Stimulated activated CD8-positive, alpha-beta memory T cell treated with anti-CD3 and anti-CD28 coated beads, Interleukin-7, amount 100 ng/mL, for 1 hour (primary cell): ENCODE data around the gene LAMA5.

Experiments used
- DNase-seq, 2 donors: peaks; one replicate each; pipeline ENCODE4 v3.0.0-alpha.2; 2020; ENCODE audit warnings: low read depth in 2 of 2

LAMA5 gene

DNA sequence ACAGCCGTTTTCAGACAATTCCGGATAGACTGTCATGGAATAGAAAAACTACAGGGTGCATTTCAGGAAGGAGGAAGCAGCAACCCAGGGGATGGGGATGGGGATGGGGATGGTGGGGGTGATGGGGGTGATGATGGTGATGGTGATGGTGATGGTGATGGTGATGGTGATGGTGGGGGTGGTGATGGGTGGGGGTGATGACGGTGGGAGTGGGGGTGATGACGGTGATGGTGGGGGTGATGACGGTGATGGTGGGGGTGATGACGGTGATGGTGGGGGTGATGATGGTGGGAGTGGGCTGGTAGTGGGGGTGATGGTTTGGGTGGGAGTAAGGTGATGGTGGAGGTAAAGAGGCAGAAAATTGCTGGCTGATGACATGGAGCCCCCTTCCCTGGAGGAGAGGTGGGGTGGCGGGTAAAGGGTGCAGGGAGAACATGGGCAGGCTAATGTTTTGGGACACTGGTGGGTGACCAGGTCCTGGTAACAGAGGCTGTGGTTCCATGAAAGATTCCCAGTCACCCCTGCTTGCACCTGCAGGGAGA, 17.5 kb downstream of the LAMA5 start:
- DNase-seq: no peak

DNA sequence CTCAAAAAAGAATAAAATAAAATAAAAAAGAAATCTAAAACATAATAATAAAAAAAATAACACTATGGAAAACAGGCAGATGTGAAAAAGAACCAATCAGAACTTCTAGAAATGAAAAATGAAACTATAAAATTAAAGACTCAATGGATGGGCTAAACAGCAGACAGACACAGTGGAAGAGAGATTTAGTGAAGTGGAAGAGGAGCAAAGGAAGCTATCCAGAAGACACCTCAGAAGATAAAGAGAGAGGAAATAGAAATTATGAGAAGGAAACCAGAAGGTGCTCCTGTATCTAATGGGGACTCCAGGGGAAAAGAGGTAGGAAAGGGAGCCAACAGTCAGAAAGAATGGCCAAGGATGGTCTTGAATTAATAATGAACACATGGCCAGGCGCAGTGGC, 18.5 kb downstream of the LAMA5 start:
- DNase-seq: no peak

DNA sequence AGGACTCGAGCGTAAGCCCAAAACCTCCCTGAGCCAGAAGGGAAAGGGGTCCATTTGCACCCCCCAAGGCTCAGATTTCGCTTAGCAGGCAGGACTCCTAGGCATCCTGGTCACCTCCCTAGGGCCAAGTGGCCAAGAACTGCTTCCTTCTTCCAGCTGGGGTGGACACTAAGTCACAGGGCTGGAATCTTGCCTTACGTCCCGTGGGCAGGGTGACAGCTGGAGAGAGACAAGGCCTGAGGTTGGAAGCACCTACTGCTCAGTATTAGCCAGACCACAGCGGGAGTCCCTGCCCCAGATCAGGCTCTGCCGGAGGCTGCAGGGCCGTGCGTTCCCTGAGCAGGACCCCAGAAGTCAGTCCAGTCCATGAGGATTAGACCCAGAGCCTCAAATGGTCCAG, 19.7 kb downstream of the LAMA5 start:
- no peak for DNase-seq

DNA sequence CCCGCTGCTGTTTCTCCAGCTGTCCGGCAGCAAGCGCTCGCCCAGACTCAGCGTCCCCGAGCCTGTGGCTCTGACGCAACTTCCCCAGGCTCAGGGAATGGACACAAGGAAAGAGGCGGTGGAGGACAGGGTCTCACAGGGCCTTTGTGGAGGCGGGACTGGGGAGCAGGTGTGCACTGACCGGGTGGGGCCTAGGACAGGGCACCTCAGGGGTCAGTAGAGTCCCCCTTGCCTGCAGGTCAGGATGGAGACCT, 20.0 kb downstream of the LAMA5 start:
- DNase-seq: no peak

DNA sequence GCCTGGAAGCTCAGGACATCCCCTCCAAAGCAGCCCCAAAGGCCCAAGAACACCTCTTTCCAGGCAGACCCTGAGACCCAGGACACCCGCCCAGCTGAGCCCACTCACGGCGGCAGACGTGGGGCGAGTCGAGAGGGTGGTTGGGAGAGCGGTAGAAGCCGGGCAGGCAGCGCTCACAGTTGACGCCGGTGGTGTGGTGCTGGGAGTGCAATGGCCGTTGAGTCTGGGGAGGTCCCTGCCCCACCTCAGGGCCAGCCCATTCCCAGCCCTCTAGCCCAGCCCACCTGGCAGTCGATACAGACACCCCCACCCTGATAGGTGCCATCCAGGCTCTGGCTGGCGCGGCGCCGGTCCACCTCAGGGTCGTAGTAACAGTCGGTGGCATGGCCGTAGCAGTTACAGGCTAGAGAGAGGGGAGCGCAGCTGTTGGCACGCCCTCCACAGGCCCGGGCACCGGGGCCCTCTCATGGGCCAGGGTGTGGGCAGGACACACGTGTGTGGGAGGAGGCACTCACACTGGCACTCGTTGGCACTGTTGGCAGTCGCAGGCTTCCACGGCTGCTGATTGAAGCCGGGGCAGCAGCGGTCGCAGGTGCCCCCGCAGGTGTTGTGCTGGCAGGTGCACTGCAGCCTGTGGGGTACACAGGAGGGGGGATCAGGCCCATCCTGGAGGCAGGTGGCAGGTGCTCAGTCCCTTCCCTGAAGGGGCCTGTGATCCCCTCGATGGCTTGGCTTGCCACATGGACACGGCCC, 20.5 kb downstream of the LAMA5 start:
- no peak for DNase-seq

DNA sequence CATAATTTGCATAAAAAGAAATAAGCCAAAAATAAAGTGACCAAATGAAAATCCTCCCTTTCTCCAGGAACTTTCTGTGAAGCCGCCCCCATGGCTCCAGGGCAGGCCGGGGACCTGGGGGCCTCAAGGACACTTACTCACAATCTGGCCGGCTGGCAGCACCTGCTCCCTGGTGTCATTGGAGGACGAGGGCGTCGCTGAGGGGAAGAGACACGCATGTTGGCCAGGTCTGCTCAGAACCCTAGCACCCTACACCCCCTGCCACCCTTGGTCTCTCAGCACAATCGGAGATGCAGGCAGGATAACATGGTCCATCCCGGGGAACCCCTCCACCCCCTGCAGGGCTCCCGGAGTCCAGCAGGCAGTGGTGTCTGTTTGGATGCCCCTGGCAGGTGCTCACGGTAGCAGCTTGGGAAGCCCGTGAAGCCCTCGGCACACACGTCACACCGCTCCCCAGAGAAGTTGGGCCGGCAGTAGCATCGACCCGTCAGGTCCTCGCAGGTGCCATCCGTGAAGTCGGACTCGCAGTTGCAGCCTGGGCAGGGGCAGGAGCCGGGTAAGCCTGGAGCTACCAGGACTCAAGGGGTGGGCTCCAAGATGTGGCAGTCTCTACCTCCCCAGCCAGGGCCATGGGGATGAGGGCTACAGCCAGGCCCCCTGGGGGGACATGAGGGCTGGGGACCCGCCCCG, 21.3 kb downstream of the LAMA5 start:
- DNase-seq: no peak

DNA sequence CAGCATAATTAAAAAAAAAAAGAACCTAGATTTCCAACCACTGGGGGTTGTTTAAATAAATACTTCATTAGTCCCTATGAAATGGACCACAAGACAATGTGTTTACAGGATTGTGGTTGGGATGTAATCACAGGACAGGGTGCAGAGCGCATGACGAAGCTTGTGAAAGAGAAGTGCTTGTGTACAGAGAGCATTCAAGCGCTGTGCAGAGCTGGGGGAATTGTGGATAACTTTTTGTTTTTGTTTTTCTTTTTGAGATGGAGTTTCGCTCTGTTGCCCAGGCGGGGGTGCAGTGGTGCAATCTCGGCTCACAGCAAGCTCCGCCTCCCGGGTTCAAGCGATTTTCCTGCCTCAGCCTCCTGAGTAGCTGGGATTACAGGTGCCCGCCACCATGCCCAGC, 22.3 kb downstream of the LAMA5 start:
- DNase-seq: no peak

DNA sequence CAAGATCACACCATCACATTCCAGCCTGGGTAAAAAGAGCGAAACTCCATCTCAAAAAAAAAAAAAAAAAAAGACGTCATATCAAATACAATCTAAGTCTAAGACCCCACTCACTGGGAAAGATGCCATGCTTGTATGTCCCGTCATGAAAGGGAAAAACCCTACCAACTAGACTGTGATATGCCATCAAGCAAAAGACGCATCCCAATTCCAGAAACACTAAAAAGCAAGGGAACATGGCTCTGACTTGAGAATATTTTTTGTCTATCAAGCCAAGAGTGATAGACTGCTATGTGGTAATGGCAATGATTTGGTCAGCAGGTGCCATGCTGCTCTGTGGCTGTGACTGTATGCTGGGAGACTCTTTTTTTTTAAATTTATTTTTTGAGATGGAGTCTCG, 23.0 kb downstream of the LAMA5 start:
- no peak for DNase-seq

DNA sequence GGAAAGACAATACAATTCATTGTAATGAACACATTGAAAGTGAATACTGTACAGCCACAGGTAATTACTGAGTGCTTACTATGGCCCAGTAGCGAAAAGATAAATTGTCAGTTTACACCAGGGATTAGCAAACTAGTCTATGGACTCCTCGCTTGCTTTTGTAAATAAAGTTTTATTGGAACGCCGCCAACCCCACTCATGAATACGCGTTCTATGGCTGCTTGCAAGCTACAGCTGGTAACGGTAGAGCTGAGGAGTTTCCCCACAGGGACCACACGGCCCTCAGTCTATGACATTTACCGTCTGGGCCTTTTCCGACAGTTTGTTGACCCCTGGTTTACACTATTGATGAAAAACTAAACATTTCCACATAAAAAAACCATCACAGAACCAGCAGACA, 24.2 kb downstream of the LAMA5 start:
- no peak for DNase-seq

DNA sequence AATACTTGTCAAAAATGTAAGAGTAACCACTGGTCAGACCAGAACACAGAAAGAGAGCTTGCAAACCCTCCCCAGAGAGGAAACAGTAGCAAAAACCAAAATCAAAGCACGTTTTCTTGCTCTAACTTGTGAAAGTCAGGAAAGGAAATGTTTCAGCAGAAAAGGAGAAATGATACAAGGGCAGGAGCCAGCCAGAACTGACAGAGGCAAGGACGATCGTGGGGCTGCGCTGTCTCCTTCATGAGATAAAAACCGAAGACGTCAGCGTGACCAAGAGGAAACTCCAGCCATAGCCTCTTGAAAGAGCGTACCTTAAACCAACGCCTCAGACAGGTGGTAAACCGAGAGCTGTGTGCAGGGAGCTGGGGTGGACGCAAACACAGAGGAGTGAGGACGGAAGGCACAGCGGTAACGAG, 27.5 kb downstream of the LAMA5 start:
- no peak for DNase-seq

DNA sequence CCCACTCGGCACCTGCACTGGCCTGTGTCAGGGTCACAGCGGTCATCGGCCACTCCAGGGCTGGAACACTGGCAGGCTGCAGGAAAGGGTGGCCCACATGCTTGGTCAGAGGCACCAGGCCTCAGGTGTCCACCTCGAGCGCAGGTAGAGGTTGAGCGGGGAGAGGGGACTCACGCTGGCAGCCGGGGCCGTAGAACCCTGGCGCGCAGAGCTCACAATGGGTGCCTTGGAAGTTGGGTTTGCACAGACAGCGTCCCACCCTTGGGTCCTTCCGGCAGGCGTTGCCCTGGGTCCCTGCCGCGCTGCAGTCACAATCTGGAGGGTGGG, 28.9 kb downstream of the LAMA5 start:
- no peak for DNase-seq

DNA sequence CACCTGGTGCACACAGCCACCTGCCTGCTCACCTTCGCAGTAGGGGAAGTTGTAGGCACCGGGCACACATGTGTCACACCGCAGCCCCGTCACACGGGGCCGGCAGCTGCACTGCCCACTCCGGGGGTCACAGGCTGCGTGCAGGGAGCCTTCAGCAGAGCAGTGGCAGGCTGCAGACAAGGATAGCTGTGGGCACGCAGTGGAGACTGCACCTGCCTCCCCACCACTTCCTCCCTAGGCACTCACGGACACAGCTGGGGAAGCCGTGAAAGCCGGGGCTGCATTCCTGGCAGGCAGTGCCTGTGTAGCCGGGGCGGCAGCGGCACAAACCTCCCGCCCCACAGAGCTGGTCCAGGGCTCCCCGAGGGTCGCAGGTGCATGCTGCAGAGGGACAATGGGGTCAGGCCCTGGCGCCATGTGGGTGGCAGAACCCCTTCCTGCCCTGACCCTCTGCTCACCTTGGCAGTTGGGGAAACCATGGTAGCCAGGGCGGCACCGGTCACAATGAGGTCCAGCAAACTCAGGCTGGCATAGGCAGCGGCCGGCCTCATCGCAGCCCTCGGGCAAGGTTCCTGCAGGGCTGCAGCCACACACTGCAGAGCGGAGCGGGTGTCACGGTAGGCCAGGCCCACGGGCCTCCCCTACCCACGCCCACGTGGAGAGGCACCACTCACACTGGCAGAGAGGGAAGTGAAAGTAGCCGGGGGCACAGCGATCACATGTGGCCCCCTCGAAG, 29.4 kb downstream of the LAMA5 start:
- DNase-seq: no peak

DNA sequence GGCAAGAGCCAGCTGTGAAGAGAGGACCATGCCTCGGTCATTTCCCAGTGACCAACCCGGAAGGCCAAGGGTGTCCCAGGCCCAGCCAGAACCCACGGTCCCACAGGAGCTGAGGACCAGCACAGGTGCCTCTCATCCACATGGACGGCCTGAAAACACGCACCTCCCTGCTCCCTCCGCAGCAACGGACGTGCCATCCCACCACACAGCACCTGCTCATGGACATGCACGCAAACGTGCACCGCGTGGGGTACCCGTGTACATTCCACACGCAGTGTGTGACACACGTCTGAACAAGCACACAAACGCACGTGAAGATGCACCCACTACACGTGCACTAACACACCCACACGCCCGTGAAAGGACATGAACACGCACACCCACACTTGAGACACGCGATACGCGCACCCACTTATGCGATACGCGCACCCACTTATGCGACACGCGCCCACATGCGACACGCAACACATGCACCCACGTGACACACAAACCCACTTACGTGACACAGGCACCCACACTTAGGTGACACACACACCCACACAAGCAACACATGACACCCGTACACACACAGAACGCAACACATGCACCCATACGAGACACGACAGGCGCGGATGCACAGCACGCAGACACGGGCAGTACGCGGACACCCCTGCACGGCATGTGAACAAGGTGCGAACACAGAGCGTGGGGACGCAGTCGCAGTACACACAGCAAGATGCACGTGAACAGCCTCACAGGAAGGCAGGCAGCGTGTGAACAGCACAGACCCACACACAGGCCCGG, 30.1 kb downstream of the LAMA5 start:
- DNase-seq: no peak

DNA sequence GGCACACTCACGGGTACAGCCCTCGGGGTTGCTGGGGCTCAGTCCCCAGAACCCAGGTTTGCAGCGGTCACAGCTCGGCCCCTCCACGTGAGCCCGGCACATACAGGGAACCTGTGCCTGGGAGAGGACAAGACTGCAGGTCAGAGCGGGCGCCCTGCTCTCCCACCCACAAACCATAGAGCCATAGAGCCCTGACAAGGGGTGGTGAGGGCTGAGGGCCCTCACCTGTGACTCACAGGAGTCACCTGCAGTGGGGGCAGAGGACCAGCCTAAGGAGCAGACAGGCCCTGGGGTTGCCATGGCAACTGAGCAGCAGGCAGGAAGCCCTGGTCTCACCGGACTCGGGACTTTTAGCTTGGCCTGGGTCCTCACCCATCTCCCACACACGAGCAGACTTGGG, 30.8 kb downstream of the LAMA5 start:
- DNase-seq: no peak

DNA sequence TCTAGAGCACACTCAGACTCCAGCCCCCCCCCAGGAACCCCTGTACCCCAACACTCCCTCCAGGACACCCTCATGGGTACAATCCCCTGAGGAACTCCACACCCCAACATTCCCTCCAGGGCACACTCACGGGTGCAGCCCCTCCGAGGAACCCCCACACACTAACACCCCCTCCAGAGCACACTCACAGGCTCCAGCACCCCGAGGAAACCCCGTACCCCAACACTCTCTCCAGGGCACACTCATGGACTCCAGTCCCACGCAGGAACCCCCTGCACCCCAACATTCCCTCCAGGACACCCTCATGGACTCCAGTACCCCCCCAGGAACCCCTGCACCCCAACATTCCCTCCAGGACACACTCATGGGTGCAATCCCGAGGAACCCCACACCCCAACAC, 31.6 kb downstream of the LAMA5 start:
- no peak for DNase-seq

DNA sequence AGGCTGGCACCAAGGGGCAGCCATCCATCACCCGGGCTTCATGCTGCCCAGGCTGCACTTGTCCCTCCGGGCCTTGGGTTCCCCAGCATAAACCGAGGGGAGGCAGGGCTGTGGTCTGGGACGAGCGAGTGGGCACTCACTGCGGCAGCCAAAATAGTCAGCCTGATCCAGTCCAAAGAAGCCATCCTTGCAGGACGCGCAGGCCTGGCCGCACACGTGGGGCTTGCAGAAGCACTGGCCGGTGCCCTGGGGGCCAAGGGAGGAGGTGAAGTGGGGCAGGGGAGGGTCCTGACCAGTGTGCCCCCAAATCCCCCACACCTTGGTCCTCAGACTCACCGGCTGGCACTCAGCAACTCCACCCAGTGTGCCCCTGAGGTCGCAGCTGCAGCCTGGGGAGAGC, 32.2 kb downstream of the LAMA5 start:
- DNase-seq: no peak

DNA sequence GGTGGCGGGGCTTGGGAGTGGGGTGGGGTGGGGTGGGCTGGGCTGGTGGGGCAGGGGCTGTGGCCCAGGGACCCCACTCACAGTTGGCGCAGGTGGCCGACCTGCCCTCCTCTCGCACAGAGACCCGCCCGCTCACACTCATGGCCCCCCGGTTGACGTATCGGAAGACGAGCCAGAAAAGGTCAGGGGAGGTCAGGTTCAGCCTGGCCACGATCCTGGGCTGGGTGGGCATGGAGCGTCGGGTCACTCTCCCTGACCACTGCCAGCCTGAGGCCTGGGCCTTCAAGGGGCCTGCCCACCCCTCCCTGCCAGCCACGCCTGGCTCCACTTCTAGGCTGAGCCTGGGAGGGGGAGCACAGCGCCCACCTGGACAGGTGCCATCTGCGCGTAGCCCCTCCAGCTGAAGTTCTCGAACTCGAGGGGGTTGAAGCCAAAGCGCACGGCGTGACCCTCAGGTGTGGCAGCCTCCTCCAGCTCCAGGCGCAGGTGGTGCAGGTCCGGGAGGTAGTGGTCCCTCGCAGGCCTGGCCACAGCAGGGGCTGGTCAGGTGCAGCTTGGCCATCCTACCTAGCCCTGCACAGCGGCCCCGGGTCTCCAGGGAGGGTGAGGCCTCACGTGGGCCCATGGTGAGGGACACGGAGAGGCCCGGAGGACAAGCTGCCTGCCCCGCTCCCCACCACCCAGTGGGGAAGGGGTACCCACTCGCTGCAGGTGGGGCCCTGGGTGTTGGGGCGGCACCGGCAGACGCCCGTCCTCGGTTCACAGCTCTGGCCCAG, 33.1 kb downstream of the LAMA5 start:
- no peak for DNase-seq

DNA sequence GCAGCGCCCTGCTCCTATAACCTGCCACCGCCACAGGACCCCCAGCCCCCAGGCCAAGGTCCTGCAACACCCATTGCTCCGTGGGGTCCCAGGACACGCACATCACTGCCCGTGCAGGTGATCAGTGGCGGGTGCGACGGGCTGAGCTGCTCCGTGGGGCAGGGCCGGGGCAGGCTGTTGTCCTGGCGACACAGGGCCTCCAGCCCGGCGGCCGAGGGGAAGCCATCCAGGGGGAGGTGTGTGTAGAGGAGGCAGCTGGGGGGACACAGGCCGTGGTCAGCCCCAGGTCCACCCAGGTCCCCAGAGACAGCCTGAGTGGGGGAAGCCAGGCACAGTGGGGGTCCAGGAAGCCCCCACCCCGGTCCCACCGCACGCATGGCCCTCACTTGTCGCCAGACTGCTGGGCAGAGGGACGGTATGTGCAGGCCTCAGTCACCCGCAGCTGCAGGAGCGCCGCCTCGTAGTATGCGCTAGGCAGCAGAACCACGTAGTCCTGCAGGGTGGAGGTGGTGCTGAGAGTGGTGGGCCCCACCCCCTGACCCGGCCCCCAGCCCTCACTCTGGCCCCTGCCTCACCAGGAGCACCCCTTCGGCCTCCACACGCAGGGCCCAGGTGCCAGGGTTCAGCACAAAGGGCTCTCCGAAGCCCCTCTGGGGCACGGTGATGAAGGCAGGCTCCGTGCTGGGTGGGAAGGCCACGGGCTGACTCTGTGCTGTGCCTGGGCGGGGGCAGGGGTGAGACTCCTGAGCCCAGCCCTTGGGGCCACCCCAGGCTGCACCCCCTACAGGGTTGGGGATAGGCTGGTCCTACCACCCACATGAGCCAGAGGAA, 33.9 kb downstream of the LAMA5 start:
- DNase-seq: no peak

DNA sequence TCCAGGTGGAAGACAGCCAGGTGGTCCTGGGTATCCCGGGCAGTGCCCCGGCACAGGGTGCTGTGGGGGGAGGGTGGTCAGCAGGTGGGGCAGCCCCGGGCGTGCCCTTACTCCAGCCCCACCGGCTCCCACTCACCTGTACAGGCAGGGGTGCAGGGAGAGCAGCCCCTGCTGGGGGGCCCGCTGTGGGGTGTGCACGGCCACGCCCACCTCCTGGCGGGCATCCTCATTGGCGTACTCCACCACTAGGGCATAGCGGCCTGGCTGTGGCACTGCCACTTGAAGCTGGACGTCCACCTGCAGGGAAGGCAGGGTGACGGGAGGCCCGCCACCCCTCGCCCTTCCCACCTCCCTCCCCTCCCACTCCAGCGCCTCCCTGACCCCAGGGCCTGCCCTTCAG, 34.7 kb downstream of the LAMA5 start:
- no peak for DNase-seq

DNA sequence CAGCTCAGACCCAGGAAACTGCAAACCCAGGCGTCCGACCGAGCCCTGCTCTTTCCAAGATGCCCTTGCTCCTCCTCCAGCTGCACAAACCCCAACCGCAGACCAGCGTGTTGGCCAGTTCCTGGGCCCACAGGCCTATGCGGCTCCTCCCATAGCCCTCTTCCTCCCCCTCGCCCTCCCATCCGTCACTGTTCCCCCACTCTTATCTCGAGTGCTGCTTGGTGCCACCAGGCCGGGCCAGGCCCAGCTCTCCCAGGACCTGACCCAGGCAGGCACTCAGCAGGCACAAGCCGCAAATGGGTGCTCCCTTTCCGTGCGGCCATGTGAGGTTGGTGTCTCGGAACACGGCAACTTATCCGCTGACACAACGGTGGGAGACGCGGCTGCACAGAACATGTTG, 35.8 kb downstream of the LAMA5 start:
- DNase-seq: no peak
